Sigmoid colon (tissue), 4 donors: ENCODE results near the gene COL4A3.

Experiments used
- CTCF ChIP-seq, 4 experiments: fragments of 450-650 bp in 3 of 4; fragments of 200-600 bp in 1 of 4; IDR thresholded peaks; one replicate each; pipeline ENCODE4 v1.5.1; 2016 to 2019; ENCODE audit warnings: antibody characterized with exemption in 4 of 4, mild to moderate bottlenecking in 3 of 4, moderate library complexity in 2 of 4
- EP300 ChIP-seq, 4 donors: sonication (generic); formaldehyde crosslinking; IDR thresholded peaks; one replicate each; pipeline ENCODE4 v1.6.1; 2017; ENCODE audit warnings: antibody characterized with exemption in 4 of 4
- POLR2A ChIP-seq, 2 donors: fragments of 450-650 bp; IDR thresholded peaks; one replicate each; pipeline ENCODE4 v1.6.1; 2016; ENCODE audit warnings: antibody characterized with exemption in 2 of 2, mild to moderate bottlenecking in 2 of 2, moderate library complexity in 2 of 2
- POLR2AphosphoS5 ChIP-seq, 4 donors: sonication (generic); formaldehyde crosslinking; IDR thresholded peaks; one replicate each; pipeline ENCODE4 v1.6.1; 2017; ENCODE audit warnings: antibody characterized with exemption in 4 of 4

GRCh38 chr2:227115761-227116160 lies 48.7 kb upstream of the COL4A3 start:
- TF ChIP-seq EP300 (IDR thresholded peaks at IDR 0.05): no peak
- TF ChIP-seq CTCF (IDR thresholded peaks at IDR 0.05): no peak
- TF ChIP-seq POLR2A (IDR thresholded peaks at IDR 0.05): no peak
- TF ChIP-seq POLR2AphosphoS5 (IDR thresholded peaks at IDR 0.05): no peak
